ENCODE results near the gene IVL.

GRCh38 chr1:152884506-152884905 lies 23.8 kb upstream of the IVL start:
- TF ChIP-seq, protein P1, sequence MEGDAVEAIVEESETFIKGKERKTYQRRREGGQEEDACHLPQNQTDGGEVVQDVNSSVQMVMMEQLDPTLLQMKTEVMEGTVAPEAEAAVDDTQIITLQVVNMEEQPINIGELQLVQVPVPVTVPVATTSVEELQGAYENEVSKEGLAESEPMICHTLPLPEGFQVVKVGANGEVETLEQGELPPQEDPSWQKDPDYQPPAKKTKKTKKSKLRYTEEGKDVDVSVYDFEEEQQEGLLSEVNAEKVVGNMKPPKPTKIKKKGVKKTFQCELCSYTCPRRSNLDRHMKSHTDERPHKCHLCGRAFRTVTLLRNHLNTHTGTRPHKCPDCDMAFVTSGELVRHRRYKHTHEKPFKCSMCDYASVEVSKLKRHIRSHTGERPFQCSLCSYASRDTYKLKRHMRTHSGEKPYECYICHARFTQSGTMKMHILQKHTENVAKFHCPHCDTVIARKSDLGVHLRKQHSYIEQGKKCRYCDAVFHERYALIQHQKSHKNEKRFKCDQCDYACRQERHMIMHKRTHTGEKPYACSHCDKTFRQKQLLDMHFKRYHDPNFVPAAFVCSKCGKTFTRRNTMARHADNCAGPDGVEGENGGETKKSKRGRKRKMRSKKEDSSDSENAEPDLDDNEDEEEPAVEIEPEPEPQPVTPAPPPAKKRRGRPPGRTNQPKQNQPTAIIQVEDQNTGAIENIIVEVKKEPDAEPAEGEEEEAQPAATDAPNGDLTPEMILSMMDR (conservative IDR thresholded peaks at IDR 0.05; ENCODE audit: low read length), result no peak
- no peak for TF ChIP-seq EZH2phosphoT487 (IDR thresholded peaks at IDR 0.05; ENCODE audit: borderline replicate concordance)
